ENCODE measurements around the gene AP1S2. TPM values are rescaled to one million over a fixed set of nuclear protein-coding genes. Genes with fewer than 3 reads are reported as not detected.

The AP1S2 gene
- total and polyA plus RNA-seq, 9 of the 15 experiments (the other 6 are each of a cell fraction or from before 2014, with no cell fraction given): 11.1 to 64.2 (median 25.8) TPM

GRCh38 chrX:15843960-15844359, 10.7 kb downstream of the AP1S2 start:
- no TSS peak for BruUV-seq (replicated peaks)
- Histone ChIP-seq H3K9me3 (replicated peaks; ENCODE audit: control insufficient read depth, insufficient read depth, low read depth, low read length) (no peaks in the 10 kb centered on the region), H4K20me1 (replicated peaks; ENCODE audit: control insufficient read depth, insufficient read depth, low read length) (no peaks in the 10 kb centered on the region), H3K4me2 (ENCODE audit: insufficient read depth, low read length) (no peak overlapping the region), H3K9ac (ENCODE audit: insufficient read depth in 1 of 2, low read depth in 2 of 2, low read length in 2 of 2) (no peak overlapping the region), H3K36me3 (ENCODE audit: control insufficient read depth, insufficient read depth, low read length) (peaks cover 50% of the 10 kb centered on the region; the same call in 2 of the 3 replicates), H3K9me1 (ENCODE audit: control insufficient read depth, insufficient read depth, low read length) (no peaks in the 10 kb centered on the region), H3K27me3 (ENCODE audit: control insufficient read depth in 2 of 2, insufficient read depth in 2 of 2, low read length in 2 of 2) (no peaks in the 10 kb centered on the region), H3K4me3 (no peak overlapping the region), H3K27ac (ENCODE audit: extremely low read depth, low read depth, low read length) (no peak overlapping the region), H2AFZ (ENCODE audit: low read depth, low read length) (no peak overlapping the region), H3K4me1 (replicated peaks in 1 of 2; ENCODE audit: control insufficient read depth in 2 of 2, insufficient read depth in 2 of 2, low read length in 2 of 2) (no peaks in the 10 kb centered on the region), H3K79me2 (ENCODE audit: control insufficient read depth, insufficient read depth, low read length) (no peaks in the 10 kb centered on the region)
- TF ChIP-seq ZHX1 (conservative IDR thresholded peaks at IDR 0.05; ENCODE audit: low read length): no peak
- no peak for TF ChIP-seq ZNF644 (tag; IDR thresholded peaks at IDR 0.05; ENCODE audit: low read depth)
- TF ChIP-seq NR2F6 (CRISPR knock-in tag; IDR thresholded peaks at IDR 0.05): no peak
- no peak for TF ChIP-seq RHOXF2B (CRISPR knock-in tag; conservative IDR thresholded peaks at IDR 0.05)
- no peak for TF ChIP-seq ATF6 (CRISPR knock-in tag; IDR thresholded peaks at IDR 0.05)
- CTCF ChIA-PET (ENCODE audit: low intra/inter-chr PET ratio): no interaction called here
- no peak for ATAC-seq
- no peak for DNase-seq (ENCODE audit: extremely low read depth in 1 of 4, low spot score in 3 of 4)
- intact Hi-C loops (cut with micrococcal nuclease) (no loop called here), in situ Hi-C loops (cut with MboI) (no loop called here)
- POLR2A ChIA-PET: no interaction called here
- FAIRE-seq: no peak
